AML-193 (cell line): ENCODE measurements around the gene GEMIN2.
A peak's percentile ranks its signal among the peaks of the same experiment; 100 is the strongest.
"Not testable (repeated sequence)": the region's sequence is repeated elsewhere in the genome, so short reads cannot be mapped to it uniquely, and the experiment has no call there.

Experiments
- DNase-seq, 2 experiments: peaks; one replicate each; lab custom pipeline; 2025; lab: John Stamatoyannopoulos, UW

Gene GEMIN2

GRCh38 chr14:39114073-39114838 is at the start of gene GEMIN2:
Gene GEMIN2, plus strand, starts transcription at chr14:39114323. Its CDS starts 16 bp downstream, at chr14:39114339.
- DNase-seq: peak; percentile 95 to 96

GRCh38 chr14:39069169-39069805 is 44.8 kb upstream of the GEMIN2 start:
- DNase-seq: not testable (repeated sequence)

- DNase-seq: no peak
Measured at GRCh38 chr14:39069923-39070322, 44.2 kb upstream of the GEMIN2 start.

GRCh38 chr14:39071096-39071495 is 43.0 kb upstream of the GEMIN2 start:
- DNase-seq: no peak

GRCh38 chr14:39080886-39081285 is 33.2 kb upstream of the GEMIN2 start:
- no peak for DNase-seq

GRCh38 chr14:39083127-39083526 is 31.0 kb upstream of the GEMIN2 start:
- DNase-seq: no peak

GRCh38 chr14:39085933-39086332 is 28.2 kb upstream of the GEMIN2 start:
- DNase-seq: no peak

- DNase-seq: no peak
Measured at GRCh38 chr14:39087493-39087892, 26.6 kb upstream of the GEMIN2 start.

- no peak for DNase-seq
Measured at GRCh38 chr14:39090548-39091111, 23.5 kb upstream of the GEMIN2 start.

GRCh38 chr14:39091716-39092115 is 22.4 kb upstream of the GEMIN2 start:
- no peak for DNase-seq

- DNase-seq: no peak
Measured at GRCh38 chr14:39094515-39094914, 19.6 kb upstream of the GEMIN2 start.

- no peak for DNase-seq
Measured at GRCh38 chr14:39097159-39097558, 17.0 kb upstream of the GEMIN2 start.

GRCh38 chr14:39099215-39099614 is 14.9 kb upstream of the GEMIN2 start:
- DNase-seq: not testable (repeated sequence)

- DNase-seq: no peak
Measured at GRCh38 chr14:39099748-39100147, 14.4 kb upstream of the GEMIN2 start.

GRCh38 chr14:39102265-39102968 is 11.7 kb upstream of the GEMIN2 start:
- DNase-seq: no peak

- DNase-seq: peak; percentile 79 to 84
Measured at GRCh38 chr14:39102969-39103957, 10.9 kb upstream of the GEMIN2 start, which contains the start of gene SEC23A. Gene SEC23A, minus strand, starts transcription at chr14:39103235. Its CDS starts 7,117 bp downstream, at chr14:39096118.

GRCh38 chr14:39104078-39104801 is 9.9 kb upstream of the GEMIN2 start:
- DNase-seq: not testable (repeated sequence)

- peak; percentile 72 to 73 for DNase-seq
Measured at GRCh38 chr14:39107591-39107996, 6.5 kb upstream of the GEMIN2 start.

GRCh38 chr14:39108791-39109190 is 5.3 kb upstream of the GEMIN2 start:
- no peak for DNase-seq
